HG02870 (cell line): Measurements from ENCODE around the gene ABCC5.
"Not testable (repeated sequence)": the region's sequence is repeated elsewhere in the genome, so short reads cannot be mapped to it uniquely, and the experiment has no call there.

Source experiments
- ATAC-seq: cut with Tn5 transposase; IDR thresholded peaks from one replicate; pipeline ENCODE4 v1.9.1; 2021; ENCODE audit warnings: mild to moderate bottlenecking, moderate library complexity; ENCODE audit not compliant: unreplicated experiment

Gene ABCC5

DNA sequence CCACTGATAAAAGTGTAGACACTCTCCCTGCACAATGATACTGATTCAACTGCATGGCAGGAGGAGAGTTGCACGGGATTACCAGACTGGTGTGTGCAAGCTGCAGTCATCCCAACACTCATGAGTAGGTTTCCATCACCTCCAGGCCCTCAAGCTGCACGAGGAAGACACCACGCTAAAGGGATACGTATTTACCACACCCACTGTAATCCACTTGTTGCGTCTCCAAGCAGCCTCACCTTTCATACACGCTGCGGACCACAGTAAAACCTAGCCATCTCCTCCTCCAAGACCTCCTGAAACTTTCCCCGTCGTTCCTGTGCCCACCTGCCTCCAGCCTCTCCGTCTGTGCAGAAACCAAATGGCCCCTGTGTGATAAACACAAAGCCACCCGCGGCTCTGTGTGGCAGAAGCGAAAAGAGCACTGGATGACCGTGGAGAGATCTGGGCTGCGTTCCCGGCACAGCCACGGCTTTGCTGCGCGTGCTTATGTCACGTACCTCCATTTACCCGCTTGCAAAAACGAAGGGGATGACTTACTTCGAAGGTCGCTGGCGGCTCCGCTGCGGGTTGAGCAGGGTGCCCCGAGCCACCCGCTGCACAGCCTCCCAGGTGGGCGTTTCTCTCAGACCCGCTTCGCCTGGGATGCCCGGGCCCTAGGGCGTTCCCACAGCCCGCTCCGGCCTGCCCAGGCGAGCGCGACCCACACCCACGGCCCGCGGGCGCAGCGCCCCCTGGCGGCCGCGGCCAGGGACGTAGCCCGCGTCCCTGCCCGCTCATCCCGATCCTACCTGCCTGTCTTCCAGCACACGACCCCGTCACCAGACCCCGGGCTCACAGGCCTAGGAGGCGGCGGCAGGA is 643 bp downstream of the ABCC5 start:
- peak; percentile 63 for ATAC-seq

GRCh38 chr3:184016169-184016570 is 1.5 kb downstream of the ABCC5 start:
- no peak for ATAC-seq

DNA sequence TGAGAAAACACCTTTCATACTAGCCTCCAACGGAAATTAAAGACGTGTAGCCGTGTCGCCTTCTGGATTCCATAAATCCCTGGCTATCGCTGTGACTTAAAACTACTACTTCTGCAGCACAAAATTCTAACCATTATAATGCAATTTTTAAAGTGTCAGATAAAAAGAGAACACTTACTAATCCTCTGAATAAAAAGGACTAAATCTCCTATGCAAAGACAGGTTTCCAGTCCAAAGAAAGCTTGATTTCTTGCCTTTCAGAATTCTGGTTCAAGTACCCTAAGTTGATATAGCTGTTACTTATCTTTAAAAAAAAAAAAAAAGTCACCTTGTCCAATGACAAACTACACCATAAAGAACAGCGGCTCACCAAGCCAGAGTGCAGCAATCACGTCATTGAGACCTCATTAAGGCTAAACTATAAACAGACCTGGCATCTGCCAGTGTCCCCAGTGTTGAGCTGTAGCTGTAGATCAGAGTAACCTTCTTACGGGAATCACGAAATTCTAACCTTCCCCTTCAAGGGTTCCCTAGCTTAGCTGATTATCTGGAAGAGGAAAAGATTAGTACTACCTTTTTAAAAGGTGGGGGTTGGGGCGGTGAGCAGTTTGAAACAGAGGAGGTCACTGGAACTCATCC is 2.2 kb downstream of the ABCC5 start:
- no peak for ATAC-seq

- no peak for ATAC-seq
Measured at GRCh38 chr3:184011937-184012889, 5.5 kb downstream of the ABCC5 start.

GRCh38 chr3:184011230-184011876 is 6.3 kb downstream of the ABCC5 start:
- no peak for ATAC-seq

- no peak for ATAC-seq
Measured at GRCh38 chr3:184008161-184008560, 9.5 kb downstream of the ABCC5 start.

DNA sequence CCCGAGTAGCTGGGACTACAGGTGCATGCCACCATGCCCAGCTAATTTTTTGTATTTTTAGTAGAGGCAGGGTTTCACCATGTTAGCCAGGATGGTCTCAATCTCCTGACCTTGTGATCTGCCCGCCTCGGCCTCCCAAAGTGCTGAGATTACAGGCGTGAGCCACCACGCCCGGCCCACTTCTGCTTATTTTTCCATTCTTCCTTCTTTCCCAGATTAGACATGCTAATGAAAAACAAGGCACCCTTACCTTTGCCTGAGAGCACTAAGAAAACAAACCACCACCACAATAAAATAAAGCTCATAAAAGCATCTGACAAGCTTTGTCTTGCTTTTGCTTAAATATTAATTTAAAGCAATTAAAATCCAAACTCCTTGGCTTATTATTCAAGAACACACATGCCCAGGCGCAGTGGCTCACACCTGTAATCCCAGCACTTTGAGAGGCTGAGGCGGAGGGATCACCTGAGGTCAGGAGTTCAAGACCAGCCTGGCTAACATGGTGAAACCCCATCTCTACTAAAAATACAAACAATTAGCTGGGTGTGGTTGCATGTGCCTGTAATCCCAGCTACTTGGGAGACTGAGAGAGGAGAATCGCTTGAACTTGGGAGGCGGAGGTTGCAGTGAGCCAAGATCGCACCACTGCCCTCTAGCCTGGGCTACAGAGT is 10.4 kb downstream of the ABCC5 start:
- not testable (repeated sequence) for ATAC-seq

DNA sequence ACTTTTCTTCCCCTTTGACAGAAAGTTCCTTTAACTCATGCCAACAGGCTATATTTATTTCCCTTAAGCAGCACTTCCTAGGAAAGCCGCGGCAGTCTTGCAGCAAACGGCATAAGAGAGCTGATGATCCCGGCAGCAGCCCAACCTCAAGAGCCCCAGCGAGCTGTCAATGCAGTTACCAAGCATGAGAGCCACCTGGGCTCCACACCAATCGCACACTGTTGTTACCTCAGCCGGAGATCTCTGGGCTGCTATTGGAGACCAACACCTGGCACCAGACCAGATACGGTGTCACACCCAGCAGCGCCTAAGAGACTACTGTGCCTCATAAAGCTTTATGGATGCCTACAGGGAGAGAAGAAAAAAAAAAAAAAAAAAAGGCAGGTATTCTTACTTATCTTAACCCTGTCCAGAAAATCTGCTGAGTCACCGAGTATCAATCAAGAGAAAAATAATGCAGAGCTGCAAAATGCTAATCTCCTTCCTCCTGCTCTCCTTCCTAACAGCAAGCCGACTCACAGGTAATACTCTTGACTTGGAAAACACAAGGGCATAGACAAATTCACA is 11.7 kb downstream of the ABCC5 start:
- no peak for ATAC-seq

DNA sequence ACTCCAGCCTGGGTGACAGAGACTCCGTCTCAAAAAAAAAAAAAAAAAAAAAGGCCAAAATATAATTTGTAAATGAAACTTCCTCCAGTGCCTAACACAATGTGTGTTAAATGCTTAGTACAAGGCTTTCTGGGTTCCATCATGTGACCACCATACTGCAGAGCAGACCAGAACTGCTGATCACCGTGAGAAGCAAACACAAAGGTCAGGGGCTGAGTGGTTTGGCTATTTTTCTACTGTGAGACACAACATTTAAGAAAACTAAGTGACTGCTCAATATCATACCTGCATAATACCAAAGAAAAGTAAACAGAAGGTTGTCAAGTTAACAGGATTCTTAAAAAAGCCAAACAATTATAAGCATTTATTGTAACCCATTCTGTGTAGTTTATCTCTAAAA is 13.2 kb downstream of the ABCC5 start:
- ATAC-seq = no peak

DNA sequence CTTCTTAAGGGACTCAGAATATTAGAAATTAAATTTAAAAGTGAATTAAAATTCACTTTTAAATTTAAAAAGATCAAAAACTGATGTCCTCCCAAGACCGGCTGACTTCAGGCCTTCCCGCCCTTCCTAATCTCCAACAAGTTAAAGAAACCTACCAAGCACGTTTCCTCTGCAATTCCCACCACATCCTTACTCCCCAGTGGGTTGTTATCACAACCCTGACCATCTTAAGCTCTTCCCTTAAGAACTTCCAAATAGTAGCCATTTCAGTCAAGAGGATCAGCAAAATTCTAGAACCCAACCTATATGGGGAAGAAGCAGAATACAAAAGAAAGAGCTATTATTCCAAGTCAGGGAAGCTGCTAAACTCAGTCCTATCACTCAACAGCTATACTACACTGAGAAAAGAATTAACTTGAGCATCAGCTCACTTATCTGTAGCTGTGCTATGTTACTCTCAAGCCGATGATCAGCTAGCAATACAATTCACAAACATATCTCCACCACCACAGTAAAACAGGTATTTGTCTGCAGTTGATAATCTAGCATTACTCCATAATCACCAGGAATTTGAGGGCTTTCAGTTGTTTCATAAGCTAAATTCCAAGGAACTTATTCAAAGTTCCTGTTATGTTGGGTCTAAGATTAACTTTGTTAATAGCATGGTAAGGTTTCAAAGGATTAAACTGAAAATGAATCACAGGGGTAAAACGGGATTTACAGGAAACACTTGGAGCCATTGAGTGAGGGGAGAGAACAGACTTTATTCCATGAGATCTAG is 14.3 kb downstream of the ABCC5 start:
- ATAC-seq = no peak

DNA sequence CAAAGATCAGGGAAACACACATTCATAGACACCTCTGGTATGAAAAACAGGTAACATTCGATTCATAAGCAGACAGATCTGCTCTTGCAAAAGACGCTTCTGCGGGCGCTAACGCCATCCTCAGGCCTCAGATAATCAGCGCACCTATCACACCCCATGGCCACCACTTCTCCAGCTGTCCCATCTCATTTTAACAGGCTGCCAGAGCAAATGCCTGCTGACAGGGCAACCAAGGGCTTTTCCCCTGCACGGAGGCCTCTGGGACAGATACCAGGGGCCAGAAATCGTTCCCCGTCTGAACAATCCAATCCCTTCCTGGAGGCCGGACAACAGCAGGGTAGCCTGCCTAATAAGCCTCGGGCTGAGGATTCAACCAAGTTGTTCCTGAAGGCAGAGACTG is 15.2 kb downstream of the ABCC5 start:
- ATAC-seq = no peak

GRCh38 chr3:184001761-184002160 is 15.9 kb downstream of the ABCC5 start:
- ATAC-seq = no peak

- no peak for ATAC-seq
Measured at GRCh38 chr3:183991403-183991802, 26.3 kb downstream of the ABCC5 start.

DNA sequence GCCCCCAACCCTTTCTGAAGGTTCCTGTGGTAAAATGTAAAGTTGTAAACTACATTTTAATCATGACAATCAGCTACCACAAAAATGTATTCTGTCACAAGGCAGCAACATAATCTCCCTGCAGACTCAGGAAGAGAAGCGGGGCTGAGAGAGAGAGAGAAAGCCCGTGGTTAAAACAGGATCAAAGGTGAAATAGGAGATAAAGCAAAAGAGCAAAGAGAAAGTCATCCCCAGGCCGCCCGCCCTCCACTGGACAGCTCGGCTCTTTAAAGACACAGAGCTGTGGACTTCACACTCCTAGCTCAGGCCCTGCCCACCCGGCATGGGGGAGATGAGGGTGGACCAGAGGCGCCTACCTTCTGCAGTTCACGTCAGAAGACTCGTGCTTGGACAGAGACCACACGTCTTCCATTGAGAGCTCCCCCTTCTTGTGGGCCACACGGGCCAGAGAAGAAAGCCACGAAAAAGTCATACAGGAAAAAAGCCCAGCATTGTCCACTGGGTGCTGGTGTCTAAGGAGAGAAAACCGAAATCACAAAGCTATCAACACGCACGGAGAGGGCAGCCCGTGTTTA is 29.4 kb downstream of the ABCC5 start:
- ATAC-seq = no peak

- no peak for ATAC-seq
Measured at GRCh38 chr3:183987000-183987600, 30.6 kb downstream of the ABCC5 start.

DNA sequence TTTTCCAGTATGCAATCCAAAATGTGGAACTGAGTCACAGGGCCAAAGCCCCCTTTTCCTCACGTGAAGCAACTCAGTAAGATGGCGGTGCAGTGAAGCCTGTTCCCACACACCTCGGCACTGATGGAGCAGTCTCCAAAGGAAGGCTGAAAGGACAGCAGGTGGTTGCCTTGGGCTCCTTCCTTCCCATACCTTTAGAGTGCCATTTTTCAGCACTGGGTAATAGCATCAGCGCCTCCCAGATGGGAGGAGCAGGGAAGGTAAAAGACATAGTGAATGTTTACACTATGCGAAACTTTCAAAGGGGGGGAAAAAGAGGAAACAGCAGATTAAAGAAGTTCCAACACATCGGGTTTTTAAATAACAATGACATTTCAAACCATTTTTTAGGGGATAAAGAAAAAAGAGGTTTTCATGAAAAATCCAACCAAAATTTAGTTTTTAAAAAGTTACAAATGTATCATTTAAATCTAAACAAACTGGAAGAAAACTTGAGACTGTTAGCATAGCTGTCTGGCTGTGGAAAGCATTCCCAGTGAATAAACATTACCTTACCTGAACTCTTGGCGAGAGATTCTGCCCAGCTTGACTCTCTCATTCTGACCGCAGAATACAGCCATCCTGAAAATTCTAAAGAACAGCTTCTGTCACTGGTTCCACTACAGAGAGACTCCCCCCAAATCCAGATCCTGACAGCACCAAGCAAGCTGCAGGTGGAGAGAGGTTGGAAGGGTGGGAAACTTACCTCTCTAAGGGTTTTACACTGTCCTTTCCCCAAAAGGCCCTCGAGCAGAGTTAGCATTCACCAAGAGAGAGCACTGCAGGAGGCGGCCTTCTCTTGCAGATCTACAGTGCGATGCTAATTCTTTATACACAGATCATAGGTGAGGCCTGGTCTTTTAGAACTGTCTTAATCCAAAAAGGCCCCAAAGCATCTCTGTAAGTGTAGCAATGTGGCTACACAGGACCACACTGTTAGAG is 32.6 kb downstream of the ABCC5 start:
- no peak for ATAC-seq

GRCh38 chr3:183984127-183984740 is 33.5 kb downstream of the ABCC5 start:
- ATAC-seq = no peak
